Activated T-cell treated with anti-CD3 and anti-CD28 coated beads for 48 hours (primary cell): ENCODE measurements around the gene BMPER.

ENCODE experiments used
- DNase-seq: peaks from one replicate; pipeline ENCODE4 v3.0.0-alpha.2; 2020; ENCODE audit warnings: low read depth

BMPER gene

GRCh38 chr7:33888166-33888565 lies 17.2 kb upstream of the BMPER start:
- DNase-seq, result no peak

- DNase-seq, result no peak
Measured at GRCh38 chr7:33892945-33893344, 12.4 kb upstream of the BMPER start.

- no peak for DNase-seq
Measured at GRCh38 chr7:33893377-33893776, 12.0 kb upstream of the BMPER start.

GRCh38 chr7:33895025-33895804 lies 10.1 kb upstream of the BMPER start:
- DNase-seq, result peak; percentile 69

- no peak for DNase-seq
Measured at GRCh38 chr7:33900501-33900900, 4.8 kb upstream of the BMPER start.

- no peak for DNase-seq
Measured at GRCh38 chr7:33901199-33901598, 4.1 kb upstream of the BMPER start.

- no peak for DNase-seq
Measured at GRCh38 chr7:33901847-33902246, 3.5 kb upstream of the BMPER start.

GRCh38 chr7:33902746-33903145 lies 2.6 kb upstream of the BMPER start:
- DNase-seq, result no peak

- DNase-seq, result peak; percentile 33
Measured at GRCh38 chr7:33903791-33904680, 1.3 kb upstream of the BMPER start.

GRCh38 chr7:33904681-33905388 lies 504 bp upstream of the BMPER start:
- no peak for DNase-seq

GRCh38 chr7:33906697-33907096 lies 1.4 kb downstream of the BMPER start:
- no peak for DNase-seq

GRCh38 chr7:33907625-33908024 lies 2.3 kb downstream of the BMPER start:
- DNase-seq, result no peak

- no peak for DNase-seq
Measured at GRCh38 chr7:33909318-33909717, 4.0 kb downstream of the BMPER start.

- no peak for DNase-seq
Measured at GRCh38 chr7:33909755-33910154, 4.4 kb downstream of the BMPER start.

- DNase-seq, result no peak
Measured at GRCh38 chr7:33910756-33911155, 5.4 kb downstream of the BMPER start.

- no peak for DNase-seq
Measured at GRCh38 chr7:33916357-33917081, 11.2 kb downstream of the BMPER start.

GRCh38 chr7:33917661-33918060 lies 12.3 kb downstream of the BMPER start:
- no peak for DNase-seq

GRCh38 chr7:33918438-33919143 lies 13.3 kb downstream of the BMPER start:
- DNase-seq, result no peak

- DNase-seq, result no peak
Measured at GRCh38 chr7:33919449-33919848, 14.1 kb downstream of the BMPER start.

- no peak for DNase-seq
Measured at GRCh38 chr7:33921216-33921938, 16.0 kb downstream of the BMPER start.

- no peak for DNase-seq
Measured at GRCh38 chr7:33922820-33923219, 17.5 kb downstream of the BMPER start.
